ENCODE measurements around the gene PHF13.
"Not testable (repeated sequence)": the region's sequence is repeated elsewhere in the genome, so short reads cannot be mapped to it uniquely, and the experiment has no call there.

PHF13 gene

GRCh38 chr1:6658359-6659060 is 45.0 kb downstream of the PHF13 start:
- no peak for DNase-seq

GRCh38 chr1:6660415-6661049 is 47.0 kb downstream of the PHF13 start:
- DNase-seq: no peak

GRCh38 chr1:6662468-6662867 is 48.9 kb downstream of the PHF13 start:
- DNase-seq: not testable (repeated sequence)

GRCh38 chr1:6666696-6667095 is 53.2 kb downstream of the PHF13 start:
- DNase-seq: no peak

- DNase-seq: no peak
Observed at GRCh38 chr1:6667139-6667538, 53.6 kb downstream of the PHF13 start.

DNA sequence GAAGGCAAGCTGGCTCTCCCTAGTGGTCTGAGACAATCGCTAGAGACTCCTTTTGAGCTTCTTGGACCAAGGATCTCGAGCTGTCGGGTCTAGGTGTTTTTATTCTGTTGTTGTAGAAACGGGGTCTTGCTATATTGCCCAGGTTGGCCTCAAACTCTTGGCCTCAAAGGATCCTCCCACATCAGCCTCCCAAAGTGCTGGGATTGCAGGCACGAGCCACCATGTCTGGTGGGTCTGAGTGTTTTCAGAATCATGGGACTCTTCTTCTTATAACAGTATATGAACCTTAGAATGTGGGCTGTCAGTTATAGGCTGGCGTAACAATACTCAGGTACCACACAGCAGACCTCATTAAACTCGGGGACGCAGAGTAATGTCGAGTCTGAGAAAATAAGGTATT is 55.0 kb downstream of the PHF13 start:
- DNase-seq: no peak

GRCh38 chr1:6672558-6672957 is 59.0 kb downstream of the PHF13 start:
- DNase-seq: no peak

Measured in right kidney (tissue), 1 donor.